Mesothelial cell of epicardium (in vitro differentiated cells): ENCODE results near the gene PLXDC2. TPM values are rescaled to one million over a fixed set of nuclear protein-coding genes. Genes with fewer than 3 reads are reported as not detected.

Source experiments
- DNase-seq, 2 experiments: peaks; one replicate each; pipeline ENCODE4 v3.0.0; 2021; ENCODE audit warnings: low spot score in 2 of 2; ENCODE audit not compliant: unreplicated experiment in 2 of 2
- H3K27ac Mint-ChIP-seq: 2 replicates; pipeline ENCODE4 v1.8.0; 2021; ENCODE audit warnings: mixed read lengths
- H3K27me3 Mint-ChIP-seq: 2 replicates; pipeline ENCODE4 v1.8.0; 2021; ENCODE audit warnings: low read depth, mixed read lengths
- H3K36me3 Mint-ChIP-seq: 2 replicates; pipeline ENCODE4 v1.8.0; 2021; ENCODE audit warnings: mixed read lengths
- H3K4me1 Mint-ChIP-seq: 2 replicates; pipeline ENCODE4 v1.8.0; 2021; ENCODE audit warnings: mixed read lengths
- H3K4me3 Mint-ChIP-seq: 2 replicates; pipeline ENCODE4 v1.8.0; 2021; ENCODE audit warnings: mild to moderate bottlenecking, moderate library complexity, mixed read lengths
- H3K9me3 Mint-ChIP-seq: 2 replicates; pipeline ENCODE4 v1.8.0; 2021; ENCODE audit warnings: mixed read lengths
- CTCF ChIP-seq: fragments of 200-600 bp; sonication (generic); IDR thresholded peaks from one replicate; pipeline ENCODE4 v1.5.0; 2021; ENCODE audit warnings: antibody characterized with exemption; ENCODE audit not compliant: unreplicated experiment
- total RNA-seq: library from RNA; stranded (reverse); gene quantifications from 3 replicates; pipeline ENCODE4 v1.2.1, GENCODE V29; 2021

PLXDC2 gene
- total RNA-seq, 1 donor from 2014 or later = 60.0 TPM

- no peak for TF ChIP-seq CTCF
- peaks cover 1% of the 10 kb centered on the region for H3K36me3 Mint-ChIP-seq
- H3K4me3 Mint-ChIP-seq = no peak overlapping the region
- H3K9me3 Mint-ChIP-seq = peaks cover 18% of the 10 kb centered on the region
- H3K4me1 Mint-ChIP-seq = peaks cover 6% of the 10 kb centered on the region
- no peak for DNase-seq
- H3K27me3 Mint-ChIP-seq = no peaks in the 10 kb centered on the region
- no peak overlapping the region for H3K27ac Mint-ChIP-seq
Measured at GRCh38 chr10:19788902-19789301, 27.3 kb upstream of the PLXDC2 start.

GRCh38 chr10:19789607-19790006 is 26.6 kb upstream of the PLXDC2 start:
- peaks cover 6% of the 10 kb centered on the region for H3K4me1 Mint-ChIP-seq
- H3K4me3 Mint-ChIP-seq = no peak overlapping the region

GRCh38 chr10:19791032-19791431 is 25.2 kb upstream of the PLXDC2 start:
- DNase-seq = no peak
- Mint-ChIP-seq H3K27me3 (no peaks in the 10 kb centered on the region), H3K9me3 (peaks cover 8% of the 10 kb centered on the region), H3K4me3 (no peak overlapping the region), H3K27ac (no peak overlapping the region), H3K4me1 (peaks cover 6% of the 10 kb centered on the region), H3K36me3 (peaks cover 1% of the 10 kb centered on the region)
- TF ChIP-seq CTCF = no peak

More at GRCh38 chr10:19789607-19790006, 26.6 kb upstream of the PLXDC2 start:
- no peak for DNase-seq
- H3K9me3 Mint-ChIP-seq = peaks cover 18% of the 10 kb centered on the region
- H3K27ac Mint-ChIP-seq = no peak overlapping the region
- H3K36me3 Mint-ChIP-seq = peaks cover 1% of the 10 kb centered on the region
- no peak for TF ChIP-seq CTCF
- H3K27me3 Mint-ChIP-seq = no peaks in the 10 kb centered on the region

- peaks cover 20% of the 10 kb centered on the region for H3K9me3 Mint-ChIP-seq
Measured at GRCh38 chr10:19795684-19796083, 20.5 kb upstream of the PLXDC2 start.

GRCh38 chr10:19800161-19800560 is 16.1 kb upstream of the PLXDC2 start:
- H3K36me3 Mint-ChIP-seq = peaks cover 8% of the 10 kb centered on the region
- H3K9me3 Mint-ChIP-seq = peaks cover 29% of the 10 kb centered on the region
- H3K27me3 Mint-ChIP-seq = no peaks in the 10 kb centered on the region
- TF ChIP-seq CTCF = no peak
- no peaks in the 10 kb centered on the region for H3K4me1 Mint-ChIP-seq
- H3K4me3 Mint-ChIP-seq = no peak overlapping the region
- no peak for DNase-seq
- H3K27ac Mint-ChIP-seq = no peak overlapping the region

More at GRCh38 chr10:19795684-19796083, 20.5 kb upstream of the PLXDC2 start:
- TF ChIP-seq CTCF = no peak
- DNase-seq = no peak
- Mint-ChIP-seq H3K4me1 (no peaks in the 10 kb centered on the region), H3K36me3 (peaks cover 4% of the 10 kb centered on the region), H3K4me3 (no peak overlapping the region), H3K27me3 (no peaks in the 10 kb centered on the region), H3K27ac (no peak overlapping the region)

- Mint-ChIP-seq H3K9me3 (peaks cover 41% of the 10 kb centered on the region), H3K4me3 (no peak overlapping the region), H3K4me1 (no peaks in the 10 kb centered on the region), H3K36me3 (peaks cover 11% of the 10 kb centered on the region), H3K27ac (no peak overlapping the region), H3K27me3 (no peaks in the 10 kb centered on the region)
- TF ChIP-seq CTCF = no peak
- no peak for DNase-seq
Measured at GRCh38 chr10:19801369-19801768, 14.9 kb upstream of the PLXDC2 start.
